C4-2B (cell line): ENCODE measurements around the gene SLC47A2.

Source experiments
- CTCF ChIP-seq: fragments of 450-650 bp; conservative IDR thresholded peaks from 2 replicates; pipeline ENCODE4 v1.5.1; 2017; ENCODE audit warnings: mild to moderate bottlenecking
- ZFX ChIP-seq: fragments of 450-650 bp; IDR thresholded peaks from 2 replicates; pipeline ENCODE4 v1.6.1; 2017

GRCh38 chr17:19728084-19728495, 11.7 kb upstream of the SLC47A2 start:
- TF ChIP-seq CTCF (no peak), ZFX (no peak)
